ENCODE results near the gene BCAS3.
"Not testable (repeated sequence)": the region's sequence is repeated elsewhere in the genome, so short reads cannot be mapped to it uniquely, and the experiment has no call there.

Gene BCAS3

GRCh38 chr17:61127960-61128359, 450.3 kb downstream of the BCAS3 start:
- DNase-seq (ENCODE audit: low read depth in 2 of 2) = no peak

DNA sequence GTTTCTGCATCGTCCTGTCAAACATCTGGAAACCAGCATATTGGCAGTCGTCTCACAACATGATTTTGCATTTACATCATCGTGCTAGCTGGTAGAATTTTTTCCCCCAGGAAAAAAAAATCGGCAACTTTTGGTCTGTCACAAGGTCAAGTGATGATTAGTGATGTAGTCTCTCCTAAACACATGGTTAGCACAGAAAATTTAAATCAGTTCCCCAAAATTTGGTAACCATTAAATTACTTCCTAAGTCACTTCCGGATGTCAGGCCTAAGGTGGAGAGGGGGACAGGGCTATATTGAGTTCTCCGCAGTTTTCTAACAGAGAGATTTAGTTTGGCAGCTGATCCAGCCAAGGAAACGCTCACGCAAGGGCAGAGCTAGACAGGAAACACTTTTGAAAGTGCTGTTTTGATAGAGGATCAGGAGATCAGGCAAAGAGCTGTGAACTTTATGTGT, 451.0 kb downstream of the BCAS3 start:
- DNase-seq (ENCODE audit: low read depth in 2 of 2) = no peak

DNA sequence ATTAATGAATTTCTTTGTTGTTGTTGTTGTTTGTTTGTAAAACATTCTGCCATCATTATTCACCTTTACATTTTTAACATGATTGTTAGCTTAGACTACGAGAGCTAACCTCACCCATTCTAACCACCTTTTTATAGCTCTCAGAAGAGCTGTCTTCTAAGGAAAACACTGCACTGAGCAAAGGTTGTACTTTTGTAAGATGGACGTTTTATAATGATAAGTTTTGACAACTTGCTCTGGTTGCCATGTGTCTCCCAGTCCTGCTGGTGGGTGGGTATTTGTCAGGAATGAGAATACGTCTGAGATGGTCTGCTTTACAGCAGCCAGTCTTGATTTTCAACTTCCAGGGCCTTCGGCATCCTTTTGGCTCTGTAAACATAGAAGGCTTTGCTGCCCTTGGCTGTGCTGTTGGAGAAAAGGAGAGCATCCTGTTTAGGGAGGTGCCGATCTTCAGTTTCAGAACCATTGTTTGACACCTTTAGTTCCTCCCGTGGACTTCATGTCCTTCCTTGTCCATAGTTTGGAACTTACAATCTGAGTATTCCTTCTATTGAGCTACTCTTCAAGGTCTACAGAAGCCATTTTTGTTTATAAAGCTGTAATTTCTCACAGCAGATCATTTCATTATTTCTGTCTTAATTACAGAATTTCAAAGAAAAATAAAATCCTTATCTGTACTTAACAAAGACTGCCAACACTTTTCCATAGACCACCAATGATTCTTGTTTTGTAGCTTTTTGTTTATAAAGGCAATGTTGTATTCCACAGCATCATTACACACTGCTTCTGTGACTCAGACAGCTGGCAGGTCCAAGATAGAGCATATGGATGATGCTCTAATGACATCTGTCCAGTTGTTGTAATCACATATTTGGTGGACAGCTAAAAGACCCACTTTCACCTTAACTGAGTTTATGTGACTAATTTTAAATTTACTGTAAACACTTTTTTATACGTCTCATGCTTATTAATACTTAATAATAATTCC, 451.9 kb downstream of the BCAS3 start:
- DNase-seq (ENCODE audit: low read depth in 2 of 2) = no peak

DNA sequence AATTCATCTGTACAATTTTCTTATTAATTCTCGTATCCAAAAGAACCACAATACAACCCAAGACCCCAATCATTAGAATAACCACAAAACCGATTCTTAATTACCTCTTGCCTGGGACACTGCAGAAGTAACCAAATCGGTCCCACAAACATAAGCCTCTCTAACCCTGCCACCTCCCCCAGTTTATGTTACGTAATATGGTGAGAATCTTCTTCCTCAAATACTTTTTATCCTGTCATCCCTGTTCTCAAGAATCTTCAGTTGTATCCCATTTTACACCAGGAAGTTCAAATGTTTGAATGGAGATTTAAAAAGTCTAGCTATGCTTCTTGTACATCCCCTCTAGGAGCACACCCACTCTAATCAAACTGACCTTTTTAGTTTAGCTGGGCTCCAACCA, 452.7 kb downstream of the BCAS3 start:
- DNase-seq (ENCODE audit: low read depth in 2 of 2) = no peak

- no peak for DNase-seq (ENCODE audit: low read depth in 2 of 2)
Observed at GRCh38 chr17:61131585-61131984, 453.9 kb downstream of the BCAS3 start.

DNA sequence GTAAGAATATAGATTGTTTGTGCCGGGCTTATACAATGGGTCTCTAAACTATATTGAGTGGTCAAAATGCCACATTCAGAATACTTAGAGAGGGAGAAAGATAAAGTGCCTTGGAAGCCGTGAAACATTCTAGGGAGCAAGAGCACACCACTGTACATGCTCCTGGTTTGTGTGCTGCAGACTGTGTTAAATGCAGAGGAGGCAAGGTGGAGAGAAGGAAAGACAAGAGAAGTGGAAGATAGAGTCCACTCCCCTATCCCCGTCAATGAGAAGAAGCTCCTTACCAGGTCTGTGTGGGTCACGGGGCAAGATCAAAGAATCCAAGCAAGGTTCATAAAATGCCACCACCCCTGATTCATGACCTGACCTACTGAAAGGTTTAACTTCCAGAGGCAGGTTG, 454.9 kb downstream of the BCAS3 start:
- no peak for DNase-seq (ENCODE audit: low read depth in 2 of 2)

DNA sequence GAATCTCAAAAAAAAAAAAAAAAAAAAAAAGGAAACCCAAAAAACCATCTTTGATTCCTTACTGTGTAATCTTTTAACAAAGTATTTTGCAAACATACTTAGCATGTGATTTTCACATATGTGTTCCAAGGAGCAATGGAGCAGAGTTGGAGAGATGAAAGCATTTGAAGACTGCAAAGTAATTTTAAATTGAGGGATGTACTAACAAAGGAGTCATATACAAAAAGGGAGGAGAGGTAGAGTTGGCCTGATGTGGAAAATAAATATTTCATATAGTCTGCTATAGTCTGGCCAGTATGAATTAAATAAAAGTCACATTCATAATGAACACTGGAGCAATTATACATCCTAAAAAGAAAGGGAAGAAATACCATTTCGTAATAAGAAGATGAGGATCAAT, 456.2 kb downstream of the BCAS3 start:
- no peak for DNase-seq (ENCODE audit: low read depth in 2 of 2)

- DNase-seq (ENCODE audit: low read depth in 2 of 2) = no peak
Observed at GRCh38 chr17:61134551-61135235, 457.0 kb downstream of the BCAS3 start.

- DNase-seq (ENCODE audit: low read depth in 2 of 2) = no peak
Observed at GRCh38 chr17:61135782-61136181, 458.1 kb downstream of the BCAS3 start.

GRCh38 chr17:61136296-61136695, 458.6 kb downstream of the BCAS3 start:
- DNase-seq (ENCODE audit: low read depth in 2 of 2) = no peak

GRCh38 chr17:61139219-61139618, 461.6 kb downstream of the BCAS3 start:
- DNase-seq (ENCODE audit: low read depth in 2 of 2) = peak in 1 of 2 donors; percentile 14

DNA sequence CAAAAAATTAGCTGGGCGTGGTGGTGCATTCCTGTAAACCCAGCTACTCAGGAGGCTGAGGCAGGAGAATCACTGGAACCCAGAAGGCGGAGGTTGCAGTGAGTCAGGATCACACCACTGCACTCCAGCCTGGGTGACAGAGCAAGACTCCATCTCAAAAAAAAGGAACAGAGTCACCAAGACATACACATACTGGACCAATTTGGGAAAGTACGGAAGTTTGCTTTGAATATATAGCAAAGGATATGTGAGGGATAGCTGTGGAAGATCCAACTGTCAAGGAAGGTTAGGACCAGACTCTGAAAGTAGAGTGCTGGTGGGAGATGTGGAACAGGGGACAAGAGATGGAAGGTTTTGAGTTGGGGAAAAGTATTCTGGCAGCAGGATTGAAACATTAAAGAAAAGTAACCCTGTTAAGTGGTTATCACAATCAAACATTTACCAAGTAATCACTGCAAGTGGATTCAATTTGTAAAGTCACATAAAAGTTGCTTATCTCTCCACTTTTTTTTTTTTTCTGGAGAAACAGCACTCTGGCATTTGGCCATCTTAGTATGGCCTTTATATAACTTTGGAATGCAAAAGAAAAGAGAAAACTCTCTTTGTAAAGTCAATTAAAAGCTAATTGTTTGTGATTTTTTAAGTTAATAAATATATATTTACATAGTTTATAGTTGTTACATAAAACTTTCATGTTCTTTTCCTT, 462.6 kb downstream of the BCAS3 start:
- DNase-seq (ENCODE audit: low read depth in 2 of 2) = no peak

- DNase-seq (ENCODE audit: low read depth in 2 of 2) = no peak
Observed at GRCh38 chr17:61143026-61143425, 465.4 kb downstream of the BCAS3 start.

GRCh38 chr17:61144137-61144536, 466.5 kb downstream of the BCAS3 start:
- no peak for DNase-seq (ENCODE audit: low read depth in 2 of 2)

DNA sequence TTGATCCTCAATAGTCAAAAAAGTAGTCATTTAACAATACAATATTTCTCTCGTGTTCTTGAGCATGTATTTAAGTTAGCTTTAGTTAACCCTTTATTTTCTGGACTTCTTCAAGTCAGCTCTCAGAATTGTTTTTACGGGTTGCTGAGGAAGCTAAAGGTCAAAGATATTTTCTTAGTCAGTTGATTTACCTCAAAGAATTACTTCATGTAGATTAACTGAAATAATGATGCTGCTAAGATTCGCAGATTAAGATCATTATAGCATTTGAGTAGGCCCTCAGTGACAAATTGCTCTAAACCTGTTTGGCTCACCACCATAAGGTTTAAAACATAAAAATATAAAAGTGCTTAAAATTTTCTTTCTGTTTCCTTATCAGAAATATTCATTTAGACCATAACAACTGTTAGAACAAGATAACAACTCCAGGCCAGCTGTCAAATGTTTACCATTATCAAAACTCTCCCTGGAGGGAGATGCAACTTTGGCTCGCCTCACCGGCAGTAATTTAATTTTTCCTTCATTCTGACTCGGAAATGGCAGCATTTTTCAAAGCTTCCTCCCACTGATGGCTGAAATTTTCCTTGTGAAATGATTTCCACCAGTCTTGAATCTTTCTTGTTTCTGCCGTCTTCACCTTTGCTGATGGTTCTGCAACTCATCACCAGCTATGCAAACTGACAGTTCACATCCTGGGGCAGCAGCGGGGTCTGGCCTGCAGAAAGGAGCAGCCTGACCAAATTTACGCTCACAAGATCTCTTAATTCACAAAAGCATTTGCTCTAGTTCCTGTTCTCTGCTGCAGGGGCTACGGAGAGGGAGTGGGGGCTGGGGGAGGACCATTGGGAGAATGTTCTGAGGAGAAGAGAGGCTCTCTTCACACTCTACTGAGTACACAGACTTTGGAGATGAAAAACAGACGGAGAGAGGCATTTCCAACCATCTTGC, 467.2 kb downstream of the BCAS3 start:
- no peak for DNase-seq (ENCODE audit: low read depth in 2 of 2)

DNA sequence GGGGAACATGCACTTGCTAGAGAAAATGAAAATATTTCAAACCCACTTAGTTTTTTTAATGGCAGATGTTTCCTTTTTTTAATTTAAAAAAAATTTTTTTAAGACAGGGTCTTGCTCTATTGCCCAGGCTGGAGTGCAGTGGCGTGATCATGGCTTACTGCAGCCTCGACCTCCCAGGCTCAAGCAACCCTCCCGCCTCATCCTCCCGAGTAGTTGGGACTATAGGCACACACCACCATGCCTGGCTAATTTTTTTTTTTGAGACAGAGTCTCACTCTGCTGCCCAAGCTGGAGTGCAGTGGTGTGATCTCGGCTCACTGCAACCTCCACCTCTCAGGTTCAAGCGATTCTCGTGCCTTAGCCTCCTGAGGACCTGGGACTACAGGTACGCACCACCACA, 469.2 kb downstream of the BCAS3 start:
- not testable (repeated sequence) for DNase-seq (ENCODE audit: low read depth in 2 of 2)

DNA sequence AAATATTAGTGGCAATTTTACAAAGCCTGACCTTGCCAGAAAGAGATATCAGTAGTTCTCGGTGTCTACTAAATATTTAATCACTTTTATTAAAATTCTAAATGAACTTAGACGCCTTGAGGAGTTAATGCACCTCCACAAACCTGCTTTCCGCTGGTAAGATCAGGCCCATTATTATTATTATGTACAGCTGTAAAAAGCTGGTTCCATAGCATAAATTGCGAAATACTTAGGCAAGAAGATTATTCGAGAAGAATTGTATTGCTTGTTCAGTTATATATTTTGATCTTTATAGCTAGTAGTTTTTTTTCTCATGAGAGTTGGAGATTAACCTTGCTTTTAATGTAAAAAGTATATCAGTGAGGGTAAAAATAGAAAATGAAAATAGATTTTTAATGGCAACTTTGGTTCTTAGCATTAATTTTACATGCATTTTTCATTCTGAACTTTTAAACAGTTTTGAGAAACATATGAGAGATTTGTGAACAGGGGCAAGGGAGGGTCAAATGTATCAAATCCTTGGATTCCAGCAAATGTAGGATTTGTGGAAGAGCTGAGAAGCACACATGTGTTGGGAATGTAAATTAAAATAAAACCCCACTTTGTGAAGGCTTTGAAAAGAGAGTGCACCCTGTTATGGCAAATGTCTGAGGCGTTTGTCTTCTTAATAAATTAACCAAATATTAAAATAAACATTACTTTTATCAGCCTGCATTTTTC, 471.6 kb downstream of the BCAS3 start:
- no peak for DNase-seq (ENCODE audit: low read depth in 2 of 2)

DNA sequence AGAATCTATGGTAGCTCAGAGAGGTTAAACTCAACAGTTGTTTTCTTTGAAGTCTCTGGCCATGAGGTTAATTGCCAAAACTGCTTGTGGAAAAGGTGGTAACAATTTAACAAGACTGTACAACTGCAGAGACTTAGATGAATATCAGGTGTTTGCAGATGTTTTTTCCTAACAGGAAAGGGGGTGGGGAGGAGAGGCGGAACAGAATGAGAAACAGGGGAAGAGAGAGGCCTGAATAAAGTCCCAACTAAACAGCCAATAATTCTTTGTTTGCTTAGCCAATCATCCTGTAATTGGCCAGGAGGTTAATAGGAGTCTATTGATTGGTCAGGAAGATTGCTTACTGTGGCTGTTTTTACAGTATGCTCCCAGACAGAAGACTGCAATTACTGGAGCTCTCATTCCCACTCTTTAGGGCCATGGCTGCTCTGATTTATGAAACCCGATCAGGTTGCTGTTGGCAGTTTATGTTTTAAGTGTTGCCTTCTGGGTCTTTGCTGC, 472.3 kb downstream of the BCAS3 start:
- DNase-seq (ENCODE audit: low read depth in 2 of 2) = no peak

DNA sequence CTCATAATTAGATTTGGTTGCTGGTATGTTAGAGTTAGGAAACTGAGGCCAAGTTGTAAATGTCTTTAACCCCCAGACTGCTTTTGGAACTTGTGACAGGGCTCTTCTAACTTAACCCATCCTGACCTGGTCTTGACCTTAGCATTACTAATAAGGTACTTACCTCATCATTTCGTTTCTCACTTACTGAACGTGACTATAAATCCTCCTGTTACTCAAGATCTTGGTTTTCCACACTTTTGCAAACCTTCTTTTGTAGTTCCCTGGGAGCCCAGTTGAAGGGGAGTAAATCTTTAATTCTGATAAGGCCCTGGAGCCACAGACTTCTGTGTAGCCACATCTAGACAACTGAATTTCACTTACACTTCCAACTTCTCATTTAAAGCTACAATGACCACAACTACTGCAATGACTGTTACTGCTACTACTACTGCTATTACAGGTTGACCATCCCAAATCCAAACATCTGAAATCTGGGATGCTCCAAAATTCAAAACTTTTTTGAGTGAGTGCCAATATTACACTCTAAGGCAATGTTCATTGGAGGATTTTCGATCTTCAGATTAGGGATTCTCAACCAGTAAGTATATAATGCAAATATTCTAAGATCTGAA, 473.1 kb downstream of the BCAS3 start:
- no peak for DNase-seq (ENCODE audit: low read depth in 2 of 2)

DNA sequence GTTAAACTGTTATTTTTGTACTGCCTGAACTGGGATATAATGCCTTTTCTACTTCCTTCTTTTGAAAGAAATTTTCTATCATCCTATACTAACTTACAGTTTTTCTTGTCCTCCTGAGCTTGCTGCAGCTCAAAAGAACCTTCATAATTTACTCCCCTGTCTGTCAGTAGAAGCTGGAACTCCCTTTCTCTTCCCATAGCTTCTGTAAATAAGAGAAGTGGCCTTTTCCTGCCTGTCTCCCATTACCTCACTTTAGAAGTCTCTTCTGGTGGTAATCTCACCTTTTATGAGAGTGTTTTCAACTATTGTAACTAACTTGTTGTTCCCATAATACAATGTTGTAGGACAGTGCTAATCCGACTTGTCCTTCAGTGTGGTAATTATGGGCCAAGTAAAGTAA, 475.2 kb downstream of the BCAS3 start:
- no peak for DNase-seq (ENCODE audit: low read depth in 2 of 2)

All from stimulated activated CD4-positive, alpha-beta T cell treated with anti-CD3 and anti-CD28 coated beads, Interleukin-15, amount 100 ng/mL, for 48 hours (primary cell).